Measurements from ENCODE around the gene ODAD2. TPM values are rescaled to one million over a fixed set of nuclear protein-coding genes. Genes with fewer than 3 reads are reported as not detected.

ODAD2 gene
- total and polyA plus RNA-seq, 2 donors (not counting 3 experiments of a cell fraction or from before 2014, with no cell fraction given), result 1.1 to 4.4 TPM

- Histone ChIP-seq H3K4me1 (ENCODE audit: control insufficient read depth, extremely low read depth, insufficient read depth, low read length) (peaks cover 8% of the 10 kb centered on the region), H3K9me1 (replicated peaks; ENCODE audit: control insufficient read depth, extremely low read depth, insufficient read depth, low read length) (no peaks in the 10 kb centered on the region), H2AFZ (ENCODE audit: low read depth, low read length) (no peak overlapping the region), H3K4me3 (replicated peaks in 1 of 3; ENCODE audit: insufficient read depth in 1 of 3, low read depth in 1 of 3, low read length in 3 of 3) (no peak overlapping the region), H3K27me3 (ENCODE audit: control insufficient read depth in 2 of 2, insufficient read depth in 2 of 2, low read length in 2 of 2) (no peaks in the 10 kb centered on the region), H3K4me2 (ENCODE audit: insufficient read depth, low read length) (no peak overlapping the region), H3K9me3 (replicated peaks; ENCODE audit: control insufficient read depth, insufficient read depth, low read length) (no peaks in the 10 kb centered on the region), H3K79me2 (ENCODE audit: control insufficient read depth, insufficient read depth, low read length) (no peaks in the 10 kb centered on the region), H3K9ac (replicated peaks; ENCODE audit: extremely low read depth, insufficient read depth, low read length) (no peak overlapping the region), H4K20me1 (replicated peaks; ENCODE audit: control insufficient read depth, extremely low read depth, insufficient read depth, low read length) (no peaks in the 10 kb centered on the region), H3K27ac (ENCODE audit: insufficient read depth, low read depth, low read length) (no peak overlapping the region), H3K36me3 (ENCODE audit: control insufficient read depth in 2 of 2, extremely low read depth in 1 of 2, insufficient read depth in 2 of 2, low read length in 2 of 2) (no peaks in the 10 kb centered on the region)
- POLR2A ChIA-PET, result no interaction called here
- intact Hi-C loops (cut with micrococcal nuclease), result no loop called here
- dilution Hi-C loops (cut with MboI; ENCODE audit: extremely low pct_ligation_motif_present, low sequenced_read_pairs), result no loop called here
- BruUV-seq (replicated peaks), result no TSS peak
- FAIRE-seq (no peak), DNase-seq (ENCODE audit: low read depth, low spot score) (no peak)
- no peak for TF ChIP-seq GATA2 (IDR thresholded peaks at IDR 0.05; ENCODE audit: insufficient read depth, insufficient read length, low read depth, low read length)
- no peak for TF ChIP-seq CTCF (IDR thresholded peaks at IDR 0.05; ENCODE audit: extremely low read depth in 1 of 2, insufficient read depth in 1 of 2, low read depth in 1 of 2, low read length in 2 of 2)
- no peak for TF ChIP-seq FOS (IDR thresholded peaks at IDR 0.05; ENCODE audit: borderline replicate concordance, insufficient read depth, low read length)
- TF ChIP-seq EZH2 (IDR thresholded peaks at IDR 0.05; ENCODE audit: borderline replicate concordance, low read depth, low read length, severe bottlenecking), result no peak
- TF ChIP-seq MAX (IDR thresholded peaks at IDR 0.05; ENCODE audit: insufficient read depth, insufficient read length), result no peak
- no peak for TF ChIP-seq JUN (IDR thresholded peaks at IDR 0.05; ENCODE audit: borderline replicate concordance, insufficient read depth, insufficient read length, low read depth)
- no peak for TF ChIP-seq MYC (IDR thresholded peaks at IDR 0.05; ENCODE audit: low read depth, low read length)
- TF ChIP-seq POLR2A (IDR thresholded peaks at IDR 0.05; ENCODE audit: low read depth, low read length), result no peak
- TF ChIP-seq POLR2AphosphoS5 (IDR thresholded peaks at IDR 0.05; ENCODE audit: insufficient read depth, low read depth, low read length), result no peak
- CTCF ChIA-PET, result no interaction called here
Observed at GRCh38 chr10:27889518-27889917, 109.4 kb downstream of the ODAD2 start.
